ENCODE measurements around the gene CCDC148.

DNA sequence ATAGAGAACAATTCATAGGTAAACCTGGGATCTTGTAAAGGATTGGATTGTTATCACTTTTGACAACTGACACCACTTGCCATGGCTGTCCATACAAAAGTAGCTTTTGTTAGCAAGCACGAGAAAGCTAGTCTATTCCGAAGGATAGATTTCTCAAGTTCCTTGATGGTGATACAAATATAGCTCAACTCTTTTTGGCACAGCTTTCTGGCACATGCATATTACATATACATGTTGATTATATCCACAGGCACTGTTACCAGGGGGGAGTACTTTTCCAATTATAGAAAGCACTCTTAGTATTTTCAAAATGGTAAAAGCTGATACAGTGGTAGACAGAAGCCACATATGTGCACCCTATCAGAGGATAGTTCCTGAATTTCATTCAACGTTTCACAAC is 186.0 kb downstream of the CCDC148 start:
- no peak for TF ChIP-seq NFYB (CRISPR knock-in tag; conservative IDR thresholded peaks at IDR 0.05; ENCODE audit: low read depth)
- TF ChIP-seq, protein P1, sequence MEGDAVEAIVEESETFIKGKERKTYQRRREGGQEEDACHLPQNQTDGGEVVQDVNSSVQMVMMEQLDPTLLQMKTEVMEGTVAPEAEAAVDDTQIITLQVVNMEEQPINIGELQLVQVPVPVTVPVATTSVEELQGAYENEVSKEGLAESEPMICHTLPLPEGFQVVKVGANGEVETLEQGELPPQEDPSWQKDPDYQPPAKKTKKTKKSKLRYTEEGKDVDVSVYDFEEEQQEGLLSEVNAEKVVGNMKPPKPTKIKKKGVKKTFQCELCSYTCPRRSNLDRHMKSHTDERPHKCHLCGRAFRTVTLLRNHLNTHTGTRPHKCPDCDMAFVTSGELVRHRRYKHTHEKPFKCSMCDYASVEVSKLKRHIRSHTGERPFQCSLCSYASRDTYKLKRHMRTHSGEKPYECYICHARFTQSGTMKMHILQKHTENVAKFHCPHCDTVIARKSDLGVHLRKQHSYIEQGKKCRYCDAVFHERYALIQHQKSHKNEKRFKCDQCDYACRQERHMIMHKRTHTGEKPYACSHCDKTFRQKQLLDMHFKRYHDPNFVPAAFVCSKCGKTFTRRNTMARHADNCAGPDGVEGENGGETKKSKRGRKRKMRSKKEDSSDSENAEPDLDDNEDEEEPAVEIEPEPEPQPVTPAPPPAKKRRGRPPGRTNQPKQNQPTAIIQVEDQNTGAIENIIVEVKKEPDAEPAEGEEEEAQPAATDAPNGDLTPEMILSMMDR (IDR thresholded peaks at IDR 0.05): no peak
- TF ChIP-seq FOXK1 (CRISPR knock-in tag; IDR thresholded peaks at IDR 0.05): no peak
- no peak for TF ChIP-seq NR3C1 (CRISPR knock-in tag; conservative IDR thresholded peaks at IDR 0.05; ENCODE audit: low read depth)
- TF ChIP-seq ATF1 (CRISPR knock-in tag; IDR thresholded peaks at IDR 0.05): no peak
- TF ChIP-seq JAZF1 (CRISPR knock-in tag; IDR thresholded peaks at IDR 0.05): no peak
- TF ChIP-seq ELF4 (CRISPR knock-in tag; IDR thresholded peaks at IDR 0.05; ENCODE audit: low read depth): no peak
- TF ChIP-seq SP1 (CRISPR knock-in tag; conservative IDR thresholded peaks at IDR 0.05): no peak
- no peak for TF ChIP-seq ZNF671 (CRISPR knock-in tag; IDR thresholded peaks at IDR 0.05)
- no peak for TF ChIP-seq NR2C2 (CRISPR knock-in tag; IDR thresholded peaks at IDR 0.05)
- no peak for TF ChIP-seq GTF2I (CRISPR knock-in tag; conservative IDR thresholded peaks at IDR 0.05)
- TF ChIP-seq, protein P2, sequence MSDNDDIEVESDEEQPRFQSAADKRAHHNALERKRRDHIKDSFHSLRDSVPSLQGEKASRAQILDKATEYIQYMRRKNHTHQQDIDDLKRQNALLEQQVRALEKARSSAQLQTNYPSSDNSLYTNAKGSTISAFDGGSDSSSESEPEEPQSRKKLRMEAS (CRISPR knock-in tag; IDR thresholded peaks at IDR 0.05): no peak
- TF ChIP-seq FOXJ3 (CRISPR knock-in tag; IDR thresholded peaks at IDR 0.05; ENCODE audit: borderline replicate concordance): no peak
